ENCODE results near the gene TDRD7. TPM values are rescaled to one million over a fixed set of nuclear protein-coding genes. Genes with fewer than 3 reads are reported as not detected.

TDRD7 gene
- total RNA-seq, 1 donor from 2014 or later, result 20.4 TPM

GRCh38 chr9:97368964-97369363, 42.9 kb upstream of the TDRD7 start:
- TF ChIP-seq EZH2 (IDR thresholded peaks at IDR 0.05; ENCODE audit: insufficient read depth, low read length) (no peak), CTCF (IDR thresholded peaks at IDR 0.05; ENCODE audit: insufficient read depth, low read depth, low read length) (no peak)
- Histone ChIP-seq H2AFZ (ENCODE audit: low read depth, low read length) (no peak overlapping the region), H3K4me2 (ENCODE audit: low read length) (no peak overlapping the region), H3K27ac (ENCODE audit: low read depth, low read length) (no peak overlapping the region), H3K27me3 (ENCODE audit: insufficient read depth, low read length) (no peaks in the 10 kb centered on the region), H3K4me3 (ENCODE audit: insufficient read depth, low read depth, low read length) (no peak overlapping the region), H3K9me3 (ENCODE audit: insufficient read depth, low read depth, low read length) (no peaks in the 10 kb centered on the region), H3K9ac (ENCODE audit: low read length) (no peak overlapping the region), H3K36me3 (ENCODE audit: insufficient read depth, low read length) (no peaks in the 10 kb centered on the region), H4K20me1 (ENCODE audit: insufficient read depth, low read length) (no peaks in the 10 kb centered on the region), H3K4me1 (ENCODE audit: insufficient read depth, low read length) (no peaks in the 10 kb centered on the region), H3K79me2 (ENCODE audit: insufficient read depth, low read length) (no peaks in the 10 kb centered on the region)
- no peak for DNase-seq (ENCODE audit: low read depth)
- H3K27ac Mint-ChIP-seq (ENCODE audit: unreplicated experiment), result no peak overlapping the region
- peaks cover 32% of the 10 kb centered on the region for H3K36me3 Mint-ChIP-seq (ENCODE audit: low read depth, unreplicated experiment)
- no peaks in the 10 kb centered on the region for H3K27me3 Mint-ChIP-seq (ENCODE audit: low read depth, unreplicated experiment)
- H3K4me3 Mint-ChIP-seq (ENCODE audit: unreplicated experiment), result no peak overlapping the region
- H3K4me1 Mint-ChIP-seq (ENCODE audit: low read depth, unreplicated experiment), result no peaks in the 10 kb centered on the region
- peaks cover 12% of the 10 kb centered on the region for H3K9me3 Mint-ChIP-seq (ENCODE audit: unreplicated experiment)
- FAIRE-seq, result no peak

- Mint-ChIP-seq H3K27me3 (ENCODE audit: low read depth, unreplicated experiment) (peaks cover 4% of the 10 kb centered on the region), H3K36me3 (ENCODE audit: low read depth, unreplicated experiment) (peaks cover 24% of the 10 kb centered on the region), H3K9me3 (ENCODE audit: unreplicated experiment) (peaks cover 12% of the 10 kb centered on the region), H3K4me3 (ENCODE audit: unreplicated experiment) (no peak overlapping the region), H3K27ac (ENCODE audit: unreplicated experiment) (no peak overlapping the region), H3K4me1 (ENCODE audit: low read depth, unreplicated experiment) (no peaks in the 10 kb centered on the region)
- no peak for TF ChIP-seq CTCF (IDR thresholded peaks at IDR 0.05; ENCODE audit: insufficient read depth, low read depth, low read length)
- no peak for TF ChIP-seq EZH2 (IDR thresholded peaks at IDR 0.05; ENCODE audit: insufficient read depth, low read length)
- Histone ChIP-seq H3K4me1 (ENCODE audit: insufficient read depth, low read length) (no peaks in the 10 kb centered on the region), H3K36me3 (ENCODE audit: insufficient read depth, low read length) (no peaks in the 10 kb centered on the region), H3K79me2 (ENCODE audit: insufficient read depth, low read length) (no peaks in the 10 kb centered on the region), H3K9me3 (ENCODE audit: insufficient read depth, low read depth, low read length) (no peaks in the 10 kb centered on the region), H3K4me2 (ENCODE audit: low read length) (no peak overlapping the region), H3K27me3 (ENCODE audit: insufficient read depth, low read length) (no peaks in the 10 kb centered on the region), H3K27ac (ENCODE audit: low read depth, low read length) (no peak overlapping the region), H3K4me3 (ENCODE audit: insufficient read depth, low read depth, low read length) (no peak overlapping the region), H4K20me1 (ENCODE audit: insufficient read depth, low read length) (no peaks in the 10 kb centered on the region), H3K9ac (ENCODE audit: low read length) (no peak overlapping the region), H2AFZ (ENCODE audit: low read depth, low read length) (no peak overlapping the region)
- DNase-seq (ENCODE audit: low read depth) (no peak), FAIRE-seq (no peak)
Measured at GRCh38 chr9:97372580-97372979, 39.3 kb upstream of the TDRD7 start.

GRCh38 chr9:97373331-97373730, 38.6 kb upstream of the TDRD7 start:
- Histone ChIP-seq H3K9me3 (ENCODE audit: insufficient read depth, low read depth, low read length) (no peaks in the 10 kb centered on the region), H3K4me1 (ENCODE audit: insufficient read depth, low read length) (no peaks in the 10 kb centered on the region), H3K4me2 (ENCODE audit: low read length) (no peak overlapping the region), H2AFZ (ENCODE audit: low read depth, low read length) (no peak overlapping the region), H4K20me1 (ENCODE audit: insufficient read depth, low read length) (no peaks in the 10 kb centered on the region), H3K79me2 (ENCODE audit: insufficient read depth, low read length) (no peaks in the 10 kb centered on the region), H3K27ac (ENCODE audit: low read depth, low read length) (no peak overlapping the region), H3K27me3 (ENCODE audit: insufficient read depth, low read length) (no peaks in the 10 kb centered on the region), H3K36me3 (ENCODE audit: insufficient read depth, low read length) (no peaks in the 10 kb centered on the region), H3K9ac (ENCODE audit: low read length) (no peak overlapping the region), H3K4me3 (ENCODE audit: insufficient read depth, low read depth, low read length) (no peak overlapping the region)
- TF ChIP-seq EZH2 (IDR thresholded peaks at IDR 0.05; ENCODE audit: insufficient read depth, low read length) (no peak), CTCF (IDR thresholded peaks at IDR 0.05; ENCODE audit: insufficient read depth, low read depth, low read length) (no peak)
- FAIRE-seq (no peak), DNase-seq (ENCODE audit: low read depth) (no peak)
- Mint-ChIP-seq H3K4me1 (ENCODE audit: low read depth, unreplicated experiment) (no peaks in the 10 kb centered on the region), H3K36me3 (ENCODE audit: low read depth, unreplicated experiment) (peaks cover 22% of the 10 kb centered on the region), H3K9me3 (ENCODE audit: unreplicated experiment) (peaks cover 12% of the 10 kb centered on the region), H3K27me3 (ENCODE audit: low read depth, unreplicated experiment) (peaks cover 4% of the 10 kb centered on the region), H3K4me3 (ENCODE audit: unreplicated experiment) (no peak overlapping the region), H3K27ac (ENCODE audit: unreplicated experiment) (no peak overlapping the region)
